GM19099 (cell line): ENCODE results near the gene FRMPD1.

Source experiments
- POLR2A ChIP-seq: IDR thresholded peaks from 3 replicates; pipeline ENCODE4 v1.6.1; 2011; ENCODE audit warnings: low read depth; ENCODE audit not compliant: insufficient read length; ENCODE audit errors: extremely low read depth

The FRMPD1 gene

DNA sequence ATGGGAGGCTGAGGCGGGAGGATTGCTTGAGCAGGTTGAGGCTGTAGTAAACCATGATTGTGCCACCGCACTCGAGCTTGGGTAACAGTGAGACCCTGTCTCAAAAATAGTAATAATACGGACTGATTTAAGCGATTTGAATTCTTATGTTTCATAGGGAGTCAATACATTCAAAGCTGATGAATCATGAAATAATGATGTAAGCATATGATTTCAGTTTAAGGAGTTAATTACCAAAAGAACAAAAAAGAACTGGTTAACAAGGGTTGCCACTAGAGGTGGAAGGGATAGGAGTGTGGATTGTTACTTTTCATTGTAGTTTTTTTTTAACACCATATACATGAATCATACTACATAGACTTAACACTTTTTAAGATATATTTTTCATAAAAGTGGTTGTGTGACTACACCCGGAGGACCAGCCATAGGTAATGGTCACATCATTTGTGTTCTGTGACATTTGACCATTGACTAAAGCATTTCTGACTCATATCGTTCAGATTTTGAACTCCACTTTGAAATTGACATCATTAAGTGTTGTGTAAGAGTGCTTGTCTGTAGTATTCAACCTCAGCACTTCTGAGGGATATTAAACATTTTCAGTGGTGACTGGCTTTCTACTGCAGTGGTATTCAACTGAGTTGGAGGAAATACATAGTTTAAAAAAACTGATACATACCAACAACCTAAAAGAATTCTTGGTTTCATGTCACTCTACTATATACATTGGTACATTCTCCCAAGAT is 109.8 kb downstream of the FRMPD1 start:
- TF ChIP-seq POLR2A, result no peak

DNA sequence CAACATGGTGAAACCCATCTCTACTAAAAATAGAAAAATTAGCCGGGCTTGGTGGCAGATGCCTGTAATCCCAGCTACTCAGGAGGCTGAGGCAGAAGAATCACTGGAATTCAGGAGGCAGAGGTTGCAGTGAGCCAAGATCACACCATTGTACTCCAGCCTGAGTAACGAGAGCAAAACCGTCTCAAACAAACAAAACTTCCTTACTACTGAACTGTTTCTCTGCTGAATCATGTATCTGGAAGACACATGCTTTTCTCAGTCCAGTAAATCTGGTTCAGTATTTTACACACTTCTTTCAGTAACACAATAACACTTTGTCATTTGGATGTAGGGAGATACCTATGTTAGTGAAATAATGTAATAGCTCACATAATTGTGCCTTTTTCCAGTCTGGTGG is 110.8 kb downstream of the FRMPD1 start:
- no peak for TF ChIP-seq POLR2A

DNA sequence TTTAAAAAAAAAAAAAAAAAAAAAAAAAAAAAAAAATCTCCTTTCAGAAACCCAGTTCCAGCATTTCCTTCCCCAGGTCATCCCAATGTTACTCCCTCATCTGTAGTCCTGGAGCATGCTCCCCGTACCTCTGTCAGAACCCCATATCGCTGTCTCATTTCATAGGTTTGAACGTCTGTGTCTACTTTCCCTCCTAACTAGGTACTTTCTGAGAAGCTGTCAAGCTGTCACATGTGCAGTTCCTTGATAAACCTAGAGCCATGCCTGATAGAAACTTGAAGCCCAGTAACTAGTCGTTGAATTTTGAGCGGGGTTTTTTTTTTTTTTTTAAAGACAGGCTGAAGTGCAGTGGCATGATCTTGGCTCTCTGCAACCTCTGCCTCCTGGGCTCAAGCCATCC is 118.6 kb downstream of the FRMPD1 start:
- no peak for TF ChIP-seq POLR2A

DNA sequence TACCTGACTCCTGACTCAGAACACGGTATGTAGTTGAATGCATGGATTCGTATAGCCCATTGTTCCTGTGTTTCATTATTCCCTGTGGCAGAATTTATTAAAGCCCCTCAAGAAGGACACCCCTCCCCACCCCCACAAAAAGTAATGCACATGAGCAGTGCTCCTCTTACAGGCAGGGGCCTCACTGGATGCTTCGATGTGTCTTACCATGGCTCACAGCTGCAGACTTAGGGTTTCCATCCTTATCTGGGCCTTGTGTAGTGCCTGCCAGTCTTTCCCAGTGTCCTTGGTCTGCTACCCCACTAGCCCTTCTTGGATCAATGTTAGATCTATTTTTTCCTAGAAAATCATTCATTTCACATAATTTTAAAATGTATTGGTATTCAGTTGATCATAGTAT is 119.2 kb downstream of the FRMPD1 start:
- no peak for TF ChIP-seq POLR2A

DNA sequence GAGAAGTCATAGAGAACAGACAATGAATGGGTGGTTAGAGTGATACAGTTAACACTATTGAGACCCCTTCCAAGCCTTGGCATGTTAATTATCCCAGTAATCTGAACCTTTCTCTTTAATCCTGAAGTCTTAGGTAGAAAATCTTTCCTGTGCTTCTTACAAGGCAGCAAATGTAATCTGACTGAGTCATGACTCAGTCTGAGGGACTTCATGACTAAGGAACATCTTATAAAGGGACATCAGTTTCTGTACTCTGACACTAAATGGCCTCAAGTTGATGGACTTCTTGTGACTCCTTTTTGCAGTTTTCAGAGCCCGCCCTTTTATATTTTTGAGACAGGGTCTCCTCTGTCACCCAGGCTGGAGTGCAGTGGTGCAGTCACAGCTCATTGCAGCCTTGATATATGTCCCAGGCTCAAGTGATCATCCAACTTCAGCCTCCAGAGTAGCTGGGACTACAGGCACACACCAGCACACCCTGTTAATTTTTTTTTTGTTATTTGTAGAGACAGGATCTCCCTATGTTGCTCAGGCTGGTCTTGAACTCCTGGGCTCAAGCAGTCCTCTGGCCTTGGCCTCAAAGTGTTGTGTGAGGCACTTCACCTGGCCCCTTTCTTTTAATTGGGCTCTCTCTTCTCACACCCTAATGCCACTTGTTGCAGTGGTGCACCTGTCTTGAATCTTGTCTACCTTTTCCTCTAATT is 124.6 kb downstream of the FRMPD1 start:
- no peak for TF ChIP-seq POLR2A

DNA sequence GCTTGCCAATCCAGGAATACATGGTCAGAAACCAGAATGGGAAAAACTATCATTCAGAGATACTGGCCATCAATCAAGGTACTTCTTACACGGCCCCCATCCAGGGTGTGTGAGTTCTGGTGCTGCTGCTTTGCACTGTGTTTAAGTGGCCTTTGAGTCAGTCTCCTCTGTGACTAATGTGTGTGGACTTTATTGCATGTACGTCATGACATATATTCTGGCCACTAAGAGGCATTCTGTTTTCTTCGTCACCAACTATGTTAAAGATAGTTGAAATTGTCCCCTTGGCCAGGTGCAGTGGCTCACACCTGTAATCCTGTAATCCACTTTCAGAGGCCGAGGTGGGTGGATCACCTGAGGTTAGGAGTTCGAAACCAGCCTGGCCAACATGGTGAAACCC is 125.6 kb downstream of the FRMPD1 start:
- no peak for TF ChIP-seq POLR2A

DNA sequence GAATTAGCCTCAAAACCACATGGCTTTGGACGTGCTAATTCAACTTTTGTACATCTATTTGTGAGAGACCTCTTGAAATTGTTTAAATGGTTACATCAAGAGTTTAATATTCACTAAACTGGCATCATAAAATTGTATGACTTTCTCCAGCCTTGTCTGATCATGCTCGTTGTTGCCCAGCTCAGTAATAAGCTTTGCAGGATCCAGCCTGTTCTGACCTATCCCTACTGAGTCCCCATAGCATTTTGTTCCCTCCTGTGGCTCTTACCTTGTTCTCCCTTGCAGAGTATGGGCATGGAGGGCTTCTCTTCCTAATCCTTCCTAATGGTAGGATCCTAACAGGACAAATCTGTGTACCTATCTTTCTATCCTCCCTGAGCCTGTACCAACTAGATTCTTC is 127.8 kb downstream of the FRMPD1 start:
- no peak for TF ChIP-seq POLR2A

DNA sequence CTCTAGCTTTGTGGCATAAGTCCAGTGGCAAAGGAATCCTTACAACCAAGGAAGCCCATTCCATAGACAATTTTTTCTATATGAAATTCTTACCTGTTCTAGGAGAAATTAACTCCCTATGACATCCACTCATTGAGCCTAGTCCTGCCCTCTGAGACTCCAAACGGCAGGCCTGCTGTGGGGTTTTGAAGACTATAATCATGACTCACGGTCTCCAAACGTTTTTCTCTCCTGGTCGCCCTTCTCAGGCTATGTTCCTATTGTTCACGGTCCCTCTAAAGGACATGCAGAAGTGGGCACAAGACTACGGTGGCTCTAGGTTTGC is 133.5 kb downstream of the FRMPD1 start:
- TF ChIP-seq POLR2A, result no peak

DNA sequence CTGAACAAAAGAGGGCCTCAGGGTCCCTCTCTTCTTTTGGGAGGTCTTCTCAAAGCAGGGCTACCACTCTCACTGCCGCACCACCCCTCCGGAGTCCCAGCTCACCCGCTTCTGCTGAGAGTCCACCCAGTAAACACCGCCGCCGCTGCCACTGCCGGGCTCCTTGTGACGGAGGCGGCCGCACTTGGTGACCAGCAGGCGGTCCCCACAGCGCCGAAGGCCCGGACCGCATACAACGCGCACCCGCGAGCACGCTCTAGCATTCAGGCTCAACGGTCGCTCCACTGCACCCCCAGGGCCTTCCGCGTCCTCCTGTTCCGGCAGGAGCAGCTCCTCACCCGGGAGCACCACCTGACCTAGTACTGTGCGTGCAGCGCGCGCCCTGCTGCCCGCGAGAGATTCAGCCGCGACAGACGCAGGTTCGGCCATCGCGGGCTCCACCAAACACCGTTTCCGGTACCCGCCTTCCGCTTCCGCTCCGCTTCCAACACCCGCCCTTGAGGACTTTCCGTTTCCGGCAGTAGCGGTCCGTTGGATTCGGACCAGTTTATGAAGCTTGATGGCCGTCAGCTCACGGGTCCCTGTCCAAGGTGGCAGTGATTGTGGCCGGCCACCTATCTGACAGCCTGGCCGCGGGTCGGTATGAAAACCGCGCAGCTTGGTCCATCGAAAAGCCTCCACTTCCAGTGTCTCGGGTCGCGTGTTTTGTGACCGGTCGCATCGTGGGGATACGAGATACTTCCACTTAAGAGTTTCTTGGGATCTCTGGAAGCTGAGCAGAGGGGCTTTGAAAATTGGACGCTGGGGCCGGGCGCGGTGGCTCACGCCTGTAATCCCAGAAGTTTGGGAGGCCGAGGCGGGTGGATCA is 134.1 kb downstream of the FRMPD1 start, which contains the start of gene EXOSC3:
Gene EXOSC3 (minus strand): TSS at position 449 of the 868 bp plus-strand sequence. CDS start 20 bp downstream, at position 429.
- peak; percentile 96 for TF ChIP-seq POLR2A

DNA sequence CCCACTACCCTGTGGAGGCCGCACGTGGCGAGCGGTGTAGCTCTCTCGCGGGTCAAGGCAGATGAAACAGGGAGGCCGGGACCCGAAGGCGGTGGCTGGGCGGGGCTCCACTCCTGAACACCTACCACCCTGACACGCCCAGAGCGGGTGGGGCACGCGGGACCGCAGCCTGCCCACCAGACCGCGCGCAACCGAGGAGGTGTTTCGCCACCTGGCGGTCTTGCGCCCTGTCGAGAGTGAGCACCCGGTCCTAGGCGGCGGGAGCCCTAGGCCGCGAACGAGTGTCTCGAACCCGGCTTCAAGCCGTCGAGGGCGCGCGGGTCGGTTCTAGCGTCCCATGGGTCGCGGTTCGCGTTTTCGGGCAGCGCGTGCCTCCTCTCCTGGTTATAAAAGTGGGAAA is 136.3 kb downstream of the FRMPD1 start:
- TF ChIP-seq POLR2A, result no peak

DNA sequence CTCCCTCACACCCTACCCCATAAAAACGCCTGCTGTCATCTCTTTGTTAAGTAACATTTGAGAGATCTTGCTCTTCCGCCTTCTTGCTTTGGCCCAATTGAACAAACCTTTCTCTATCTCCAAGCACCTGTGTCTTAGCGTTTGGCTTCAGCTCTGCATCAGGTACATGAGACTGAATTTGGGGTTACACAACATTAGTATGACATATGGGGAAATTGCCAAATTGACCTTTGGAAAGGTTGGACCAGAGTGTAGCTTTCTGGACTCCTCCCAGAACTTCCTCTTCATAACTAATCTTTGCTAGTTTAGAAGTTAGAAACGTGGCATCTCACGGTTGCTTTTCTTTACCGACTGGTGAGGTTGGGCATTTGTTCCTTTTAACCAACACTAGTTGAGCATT is 137.6 kb downstream of the FRMPD1 start:
- TF ChIP-seq POLR2A, result no peak

DNA sequence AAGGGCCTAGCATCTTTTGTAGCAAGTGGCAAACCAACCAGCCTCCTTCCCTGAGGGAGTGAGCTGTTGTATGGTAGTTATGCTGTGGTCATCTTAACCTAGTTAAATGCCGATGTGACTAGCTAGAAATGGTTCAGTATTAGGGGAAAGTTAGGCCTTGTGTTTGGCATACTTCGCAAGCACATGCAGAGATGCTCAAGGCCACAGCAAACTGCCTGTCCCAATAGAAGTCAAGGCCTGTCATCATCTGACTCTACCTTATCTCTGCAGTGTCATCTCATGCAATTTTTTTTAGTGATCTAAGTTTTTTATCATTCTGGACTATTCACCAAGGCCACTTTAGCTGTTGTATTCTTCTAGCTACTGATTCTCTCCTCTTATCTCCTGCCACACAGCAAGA is 139.3 kb downstream of the FRMPD1 start:
- no peak for TF ChIP-seq POLR2A

DNA sequence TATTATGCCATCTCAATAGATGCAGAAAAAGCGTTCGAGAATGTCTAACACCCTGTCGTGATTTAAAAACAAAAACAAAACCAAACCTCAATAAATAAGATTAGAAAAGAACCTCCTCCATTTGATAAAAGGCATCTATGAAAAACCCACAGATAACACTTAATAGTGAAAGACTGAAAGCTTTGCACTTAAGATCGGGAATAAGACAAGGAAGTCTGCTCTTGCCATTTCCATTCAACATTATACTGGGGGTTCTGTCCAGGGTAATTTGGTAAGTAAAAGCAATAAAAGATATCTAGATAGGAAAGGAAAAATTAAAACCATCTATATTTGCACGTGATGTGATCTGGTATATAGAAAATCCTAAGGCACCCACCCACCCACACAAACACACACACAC is 141.4 kb downstream of the FRMPD1 start:
- no peak for TF ChIP-seq POLR2A

DNA sequence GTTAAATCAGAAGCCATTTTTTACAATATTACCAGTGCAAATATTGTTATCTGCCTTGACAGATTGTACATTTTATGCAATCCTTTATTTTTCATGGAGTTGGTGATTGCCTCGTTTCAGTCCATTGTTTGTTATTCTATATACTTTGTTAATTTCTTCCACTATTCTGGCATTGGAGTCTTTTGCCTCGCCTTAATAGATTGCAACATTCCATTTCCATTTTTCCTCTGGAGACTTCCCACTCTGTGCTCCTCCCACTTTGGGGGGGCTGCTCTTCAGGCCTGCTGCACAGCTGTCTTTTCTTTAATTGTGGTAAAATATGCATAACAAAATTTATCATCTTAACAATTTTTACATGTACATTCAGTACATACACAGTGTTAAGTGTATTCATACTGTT is 145.5 kb downstream of the FRMPD1 start:
- no peak for TF ChIP-seq POLR2A
